Stimulated activated CD4-positive, alpha-beta T cell treated with anti-CD3 and anti-CD28 coated beads, Interleukin-1b, Interleukin-23, amount 100 ng/mL, for 1 hour (primary cell): Measurements from ENCODE around the gene KCNQ1.

Experiments used
- DNase-seq, 2 donors: peaks; one replicate each; pipeline ENCODE4 v3.0.0-alpha.2; 2020; ENCODE audit warnings: low read depth in 2 of 2

KCNQ1 gene

GRCh38 chr11:2461253-2461955, 16.6 kb downstream of the KCNQ1 start:
- no peak for DNase-seq

- no peak for DNase-seq
These were observed 17.2 kb downstream of the KCNQ1 start for GRCh38 chr11:2461956-2462542.

GRCh38 chr11:2462543-2462985, 17.8 kb downstream of the KCNQ1 start:
- DNase-seq = no peak

- no peak for DNase-seq
These were observed 18.4 kb downstream of the KCNQ1 start for GRCh38 chr11:2462986-2463765.

DNA sequence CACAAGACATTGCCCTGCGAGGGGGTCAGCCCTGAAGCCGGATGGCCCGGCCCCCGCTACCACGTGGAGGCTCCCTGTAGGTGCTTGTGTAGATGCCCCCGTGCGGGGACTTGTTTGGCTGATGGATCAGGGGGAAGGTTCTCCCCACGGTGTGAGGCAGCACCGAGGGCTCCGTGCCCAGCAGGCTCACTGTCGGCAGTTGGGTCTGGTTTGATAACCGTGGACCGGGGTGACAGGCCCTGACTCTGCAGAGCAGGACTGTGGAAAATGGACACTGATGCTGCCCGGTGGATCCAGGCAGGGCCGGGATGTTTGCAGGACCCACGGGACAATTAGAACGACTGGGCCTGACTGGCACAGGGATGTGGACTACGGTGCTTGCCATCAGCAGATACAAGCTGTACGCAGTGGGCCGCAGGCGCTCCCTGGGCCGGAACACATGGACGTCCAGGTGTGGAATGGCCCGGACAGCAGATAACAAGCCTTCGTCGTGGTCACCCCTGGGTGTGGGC, 19.0 kb downstream of the KCNQ1 start:
- DNase-seq = no peak

DNA sequence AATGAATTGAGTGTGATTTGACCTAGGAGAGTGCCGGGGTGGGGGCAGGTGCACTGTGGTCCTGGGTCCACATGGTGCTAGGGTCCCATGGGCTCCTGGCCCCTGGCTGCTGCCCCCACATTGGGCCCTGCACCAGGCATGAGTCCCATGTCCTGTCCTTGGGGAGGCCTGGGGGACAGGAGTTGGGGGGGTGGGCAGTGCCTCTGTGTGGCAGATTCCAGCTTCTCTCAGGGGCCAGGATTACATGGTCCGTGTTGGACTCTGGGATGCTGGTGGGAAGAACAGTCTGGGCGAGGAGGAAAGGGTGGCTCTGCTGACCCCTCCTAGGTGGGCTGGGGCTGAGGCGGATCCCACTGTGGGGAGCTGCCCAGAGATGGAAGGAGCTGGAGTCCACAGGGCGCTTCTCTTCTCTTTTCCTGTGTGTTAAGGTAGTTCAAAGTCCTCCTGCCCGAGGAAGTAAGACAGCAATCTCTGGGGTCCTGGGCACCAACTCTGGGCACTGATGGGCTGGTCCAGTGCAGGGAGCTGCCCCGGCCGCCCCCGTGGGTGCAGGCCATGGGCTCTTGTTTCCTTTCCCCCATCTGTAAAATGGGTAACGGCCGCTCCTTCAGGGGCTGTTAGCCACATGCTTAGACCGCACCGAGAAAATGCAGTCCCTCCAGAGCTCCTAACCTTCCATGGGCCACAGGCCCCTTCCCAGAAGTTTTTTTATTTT, 19.8 kb downstream of the KCNQ1 start:
- DNase-seq = no peak

DNA sequence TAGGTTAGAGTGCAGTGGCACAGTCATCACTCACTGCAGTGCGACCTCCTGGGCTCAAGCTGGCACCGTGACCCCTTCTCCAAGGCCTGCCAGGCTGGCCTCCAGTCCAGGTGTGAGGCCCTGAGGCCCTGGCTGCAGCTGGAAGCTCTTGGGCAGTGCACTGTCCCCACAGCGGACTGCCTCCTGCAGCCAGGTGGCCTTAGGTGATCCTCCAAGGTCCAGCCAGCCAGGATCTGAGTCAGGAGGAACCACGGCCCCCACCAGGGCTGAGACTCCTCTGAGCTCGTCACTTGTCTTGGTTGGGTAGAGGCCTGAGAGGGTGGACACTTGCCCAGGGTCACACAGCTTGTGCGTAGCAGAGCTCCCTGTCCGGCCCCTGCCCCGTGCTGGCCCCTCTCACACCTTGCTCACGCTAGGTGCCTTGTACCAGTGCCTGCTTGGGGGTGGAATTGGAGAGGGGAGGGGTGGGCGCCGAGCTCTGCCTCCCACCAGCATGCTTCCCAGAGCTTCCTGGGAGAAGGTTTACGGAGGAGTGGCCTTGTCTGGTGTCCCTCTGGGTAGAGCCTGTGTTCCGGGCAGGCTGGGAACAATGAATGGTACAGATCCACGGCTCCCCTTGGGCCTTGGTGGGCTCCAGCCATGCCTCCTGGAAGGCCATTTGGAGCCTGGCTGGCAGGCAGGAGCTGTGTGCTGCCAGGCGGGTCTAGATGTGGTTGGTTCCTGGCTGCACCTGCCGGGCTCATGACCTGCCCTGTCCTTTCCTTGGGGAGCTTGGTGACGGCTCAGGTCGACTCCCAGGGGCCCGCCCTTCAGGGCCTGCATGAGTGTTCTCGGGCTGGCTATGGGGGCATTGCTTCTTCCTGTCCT, 20.6 kb downstream of the KCNQ1 start:
- DNase-seq = no peak

DNA sequence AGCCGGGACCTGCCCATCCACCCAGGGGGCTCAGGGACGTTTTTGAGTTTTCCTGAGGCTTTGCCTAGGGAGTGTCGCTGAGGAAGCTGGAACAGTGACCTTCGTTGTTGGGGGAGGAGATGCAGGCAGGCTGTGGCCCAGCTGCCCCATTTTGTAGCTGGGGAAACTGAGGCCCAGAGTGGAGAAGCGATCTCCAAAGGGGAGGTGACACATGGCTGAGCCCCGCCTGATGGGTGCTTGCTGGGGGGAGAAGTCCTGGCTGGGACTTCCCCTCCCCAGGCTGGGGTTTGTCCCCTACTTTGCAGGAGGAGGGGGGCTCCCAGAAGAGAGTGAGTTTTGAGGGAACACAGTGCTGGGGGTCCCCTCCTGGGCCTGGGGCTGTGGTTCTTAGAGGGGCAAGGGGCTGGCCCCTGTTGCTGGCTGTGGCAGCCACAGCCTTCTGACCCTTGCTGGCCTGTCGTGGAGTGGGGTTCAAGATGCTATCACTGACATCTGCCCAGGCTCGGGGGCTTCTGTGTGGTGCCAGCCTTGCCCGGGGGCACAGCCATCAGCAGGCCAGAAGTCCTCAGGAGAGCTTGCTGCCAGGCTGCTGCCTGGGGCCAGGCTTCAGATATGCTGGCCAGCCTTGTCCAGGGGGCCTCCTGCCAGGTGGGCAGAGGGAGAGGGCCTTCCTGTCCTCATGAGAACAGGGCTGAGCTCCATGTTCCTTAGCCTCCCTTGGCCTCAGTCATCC, 21.4 kb downstream of the KCNQ1 start:
- DNase-seq = no peak

DNA sequence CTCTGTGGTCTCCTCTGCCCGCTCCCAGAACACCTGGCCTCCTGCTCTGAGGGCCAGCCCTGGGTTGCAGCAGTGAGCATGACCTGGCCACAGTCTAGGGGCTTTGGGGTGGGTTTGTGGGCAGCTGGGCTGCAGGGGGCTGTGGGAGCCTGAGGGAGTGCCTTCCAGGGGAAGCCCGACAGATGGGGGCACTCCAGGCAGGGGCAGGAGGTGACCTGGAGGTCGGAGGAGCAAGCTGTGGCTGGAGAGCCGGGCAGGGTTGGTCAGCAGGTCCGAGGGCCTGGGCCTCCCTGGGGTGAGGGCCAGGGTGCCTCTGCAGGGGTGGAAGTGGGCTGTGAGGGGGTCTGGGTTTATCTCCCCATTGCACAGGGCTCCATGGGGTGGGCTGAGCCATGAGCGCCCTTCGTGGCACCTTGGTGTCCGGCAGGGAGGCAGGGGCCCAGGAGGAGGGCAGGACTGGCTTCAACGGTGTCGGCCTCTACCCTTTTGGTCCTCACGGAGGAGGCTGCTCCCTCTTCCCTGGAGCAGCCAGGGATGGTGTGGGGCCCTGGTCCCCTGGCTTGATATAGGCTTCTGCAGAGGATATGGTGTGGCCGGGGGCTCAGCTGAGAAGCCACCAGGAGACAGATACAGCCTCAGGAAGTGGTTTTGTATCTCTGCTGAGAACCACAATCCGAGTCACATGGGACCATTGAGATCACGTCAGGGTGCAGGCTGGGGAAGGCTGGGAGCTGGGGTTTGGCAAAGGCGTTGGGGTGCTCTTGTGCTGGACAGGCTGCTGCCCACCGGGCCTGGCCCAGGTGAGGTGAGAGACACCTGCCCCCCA, 22.3 kb downstream of the KCNQ1 start:
- DNase-seq = no peak

GRCh38 chr11:2467695-2468055, 22.9 kb downstream of the KCNQ1 start:
- DNase-seq = no peak

GRCh38 chr11:2468363-2469235, 23.8 kb downstream of the KCNQ1 start:
- no peak for DNase-seq

DNA sequence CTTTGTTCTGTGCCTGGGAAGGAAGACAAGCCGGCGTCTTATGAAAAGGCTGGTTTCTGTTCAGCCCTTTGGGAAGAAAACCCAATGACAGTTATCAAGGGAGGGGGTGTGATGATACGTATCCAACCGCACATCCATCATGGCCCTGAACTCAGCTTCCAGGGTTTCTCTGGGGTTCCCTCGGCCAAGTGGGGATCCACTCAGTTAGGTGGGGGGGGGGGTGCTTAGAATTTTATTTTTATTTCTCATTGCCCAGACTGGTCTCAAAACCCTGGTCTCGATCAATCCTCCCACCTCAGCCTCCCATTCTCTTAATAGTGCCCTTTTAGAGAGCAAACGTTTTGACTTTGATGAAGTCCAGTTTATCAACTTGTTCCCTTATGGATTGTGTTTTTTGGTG, 25.7 kb downstream of the KCNQ1 start:
- DNase-seq = no peak

DNA sequence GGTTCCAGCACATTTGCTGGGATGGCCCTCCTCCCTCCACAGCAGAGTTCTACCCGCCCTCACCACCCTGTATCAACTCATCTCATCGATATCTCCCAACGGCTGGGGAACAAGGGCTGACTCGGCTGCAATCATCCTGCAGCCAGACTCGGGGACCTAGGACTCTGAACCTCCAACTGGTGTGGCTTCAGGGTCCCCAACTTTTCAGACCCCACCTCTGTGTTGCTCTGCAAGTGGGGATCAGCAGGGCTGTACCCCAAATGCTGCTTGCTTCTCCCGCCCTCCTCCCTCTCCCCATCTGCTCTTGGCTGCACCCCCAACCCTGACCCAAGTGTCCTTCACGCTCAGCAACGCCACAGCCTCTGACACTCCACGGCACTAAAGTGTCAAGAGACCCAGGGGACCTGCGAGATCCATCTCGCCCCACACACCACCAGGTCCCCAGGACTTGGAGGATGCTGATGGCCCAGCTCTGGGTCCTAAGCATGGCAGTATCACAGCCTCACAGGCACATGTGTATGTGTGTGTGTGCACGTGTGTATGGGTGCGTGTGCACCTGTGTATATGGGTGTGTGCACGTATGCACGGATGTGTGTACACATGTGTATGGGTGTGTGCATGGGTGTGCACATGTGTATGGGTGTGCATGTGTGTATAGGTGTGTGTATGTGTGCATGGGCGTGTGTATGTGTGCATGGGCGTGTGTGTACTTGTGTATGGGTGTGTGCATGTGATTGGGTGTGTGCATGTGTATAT, 26.4 kb downstream of the KCNQ1 start:
- no peak for DNase-seq

- DNase-seq = no peak
These were observed 26.9 kb downstream of the KCNQ1 start for GRCh38 chr11:2471804-2472096.

GRCh38 chr11:2472428-2473186, 27.8 kb downstream of the KCNQ1 start:
- no peak for DNase-seq

- no peak for DNase-seq
These were observed 28.7 kb downstream of the KCNQ1 start for GRCh38 chr11:2473361-2474058.
